HCT116 (cell line): Measurements from ENCODE around the gene RIOX2. TPM values are rescaled to one million over a fixed set of nuclear protein-coding genes. Genes with fewer than 3 reads are reported as not detected.

Source experiments
- ATAC-seq: fragments of 200-7000 bp; cut with Tn5 transposase; 2 replicates; pipeline ENCODE4 v1.9.1; 2020; ENCODE audit warnings: mild to moderate bottlenecking, moderate library complexity
- BruUV-seq: library from RNA; stranded (reverse); fragments of 400-500 nt; replicated peaks from 2 replicates; lab custom pipeline; 2021; lab: Mats Ljungman, UMichigan
- CTCF ChIA-PET: fragments of 300-600 bp; sonication (Branson Sonifier 250); formaldehyde crosslinking; loops from one replicate; lab custom pipeline; 2021; ENCODE audit warnings: antibody characterized with exemption; lab: Charles Lee
- POLR2A ChIA-PET: fragments of 300-600, 350-600 bp; sonication (Branson Sonifier 250); formaldehyde crosslinking; loops from one replicate; lab custom pipeline; 2021; ENCODE audit warnings: antibody characterized with exemption; lab: Charles Lee
- RAD21 ChIA-PET, 2 experiments: fragments of 300-600 bp; sonication (Branson Sonifier 250); formaldehyde crosslinking; loops; one replicate each; lab custom pipeline; 2023; ENCODE audit warnings: low total read pairs in 2 of 2; ENCODE audit not compliant: uncharacterized antibody in 2 of 2, unreplicated experiment in 2 of 2, low non-redundant PET in 1 of 2; lab: Charles Lee
- DNase-seq: peaks from one replicate; pipeline ENCODE4 v3.0.0-alpha.2; 2010; ENCODE audit warnings: low read depth, low spot score
- H2AFZ ChIP-seq: fragments of 200-600 bp; shearing (Covaris generic), sonication (generic); 2 replicates; pipeline ENCODE4 v1.6.1; 2017; ENCODE audit warnings: low read depth, mixed run types, mixed read lengths, antibody characterized with exemption, low read length; ENCODE audit not compliant: poor library complexity, severe bottlenecking
- H3K27ac ChIP-seq: 2 replicates; pipeline ENCODE4 v1.5.1; 2012; ENCODE audit warnings: low read depth, low read length
- H3K27me3 ChIP-seq: fragments of 200-600 bp; sonication (generic); 2 replicates; pipeline ENCODE4 v1.6.1; 2016; ENCODE audit warnings: mixed run types, low read length, mixed read lengths; ENCODE audit not compliant: insufficient read depth
- H3K36me3 ChIP-seq, 2 experiments: fragments of 200-500 bp in 1 of 2; fragments of 200-600 bp in 1 of 2; sonication (Bioruptor generic) in 1 of 2; sonication (generic) in 1 of 2; 2 replicates each; pipeline versions ENCODE4 v1.5.1 to v1.6.1; 2014 to 2016; ENCODE audit warnings: low read length in 2 of 2, inconsistent platforms in 1 of 2, mixed read lengths in 1 of 2, mixed run types in 1 of 2; ENCODE audit not compliant: insufficient read depth in 2 of 2, control insufficient read depth in 1 of 2
- H3K4me1 ChIP-seq, 2 experiments: fragments of 200-600 bp in 1 of 2; sonication (generic) in 1 of 2; 2 replicates each; pipeline versions ENCODE4 v1.5.1 to v1.6.1; 2012 to 2017; ENCODE audit warnings: low read length in 2 of 2, inconsistent platforms in 1 of 2, mild to moderate bottlenecking in 1 of 2, mixed read lengths in 1 of 2, mixed run types in 1 of 2, moderate library complexity in 1 of 2; ENCODE audit not compliant: insufficient read depth in 2 of 2, control insufficient read depth in 1 of 2
- H3K4me2 ChIP-seq: fragments of 200-600 bp; sonication (generic); 2 replicates; pipeline ENCODE4 v1.6.1; 2017; ENCODE audit warnings: mixed run types, low read length, mixed read lengths
- H3K4me3 ChIP-seq, 2 experiments: fragments of 200-600 bp in 1 of 2; sonication (generic) in 1 of 2; replicated peaks in 1 of 2; 2 replicates each; pipeline ENCODE4 v1.5.1; 2011 to 2016; ENCODE audit warnings: low read length in 2 of 2, control low read depth in 1 of 2, low read depth in 1 of 2, mild to moderate bottlenecking in 1 of 2, mixed read lengths in 1 of 2, mixed run types in 1 of 2
- H3K79me2 ChIP-seq: fragments of 200-600 bp; sonication (generic); 2 replicates; pipeline ENCODE4 v1.6.1; 2017; ENCODE audit warnings: mild to moderate bottlenecking, mixed run types, low read length, moderate library complexity, mixed read lengths; ENCODE audit not compliant: insufficient read depth
- H3K9ac ChIP-seq: fragments of 200-600 bp; sonication (generic); 2 replicates; pipeline ENCODE4 v1.6.1; 2016; ENCODE audit warnings: low read length, mixed read lengths
- H3K9me2 ChIP-seq: fragments of 200-600 bp; sonication (generic), shearing (Covaris generic); 2 replicates; pipeline ENCODE4 v1.6.1; 2017; ENCODE audit warnings: mixed run types, mild to moderate bottlenecking, moderate library complexity; ENCODE audit not compliant: insufficient read depth
- H3K9me3 ChIP-seq, 2 experiments: fragments of 200-500 bp in 1 of 2; fragments of 200-600 bp in 1 of 2; sonication (Bioruptor generic) in 1 of 2; sonication (generic) in 1 of 2; 2 replicates each; pipeline ENCODE4 v1.6.1; 2014 to 2017; ENCODE audit warnings: low read length in 2 of 2, mixed read lengths in 2 of 2, inconsistent platforms in 1 of 2, low read depth in 1 of 2, mild to moderate bottlenecking in 1 of 2, mixed run types in 1 of 2, moderate library complexity in 1 of 2; ENCODE audit not compliant: control insufficient read depth in 1 of 2, insufficient read depth in 1 of 2
- H4K20me1 ChIP-seq: fragments of 200-600 bp; sonication (generic), shearing (Covaris generic); 2 replicates; pipeline ENCODE4 v1.6.1; 2017; ENCODE audit warnings: mixed run types, mild to moderate bottlenecking, moderate library complexity; ENCODE audit not compliant: insufficient read depth
- ATF3 ChIP-seq: IDR thresholded peaks from 2 replicates; pipeline ENCODE4 v1.6.1; 2012
- CBX3 ChIP-seq: IDR thresholded peaks from 2 replicates; pipeline ENCODE4 v1.6.1; 2012; ENCODE audit warnings: low read depth
- CEBPB ChIP-seq: IDR thresholded peaks from 2 replicates; pipeline ENCODE4 v1.6.1; 2012; ENCODE audit warnings: low read depth
- EGR1 ChIP-seq: IDR thresholded peaks from 2 replicates; pipeline ENCODE4 v1.6.1; 2012; ENCODE audit warnings: low read depth
- ELF1 ChIP-seq: IDR thresholded peaks from 2 replicates; pipeline ENCODE4 v1.6.1; 2012; ENCODE audit warnings: low read depth, borderline replicate concordance
- EZH2 ChIP-seq: fragments of 200-600 bp; sonication (generic); IDR thresholded peaks from 2 replicates; pipeline ENCODE4 v1.6.1; 2017; ENCODE audit warnings: antibody characterized with exemption, mixed run types
- EZH2phosphoT487 ChIP-seq: fragments of 200-600 bp; IDR thresholded peaks from 2 replicates; pipeline ENCODE4 v1.6.1; 2018; ENCODE audit warnings: antibody characterized with exemption, borderline replicate concordance
- FOSL1 ChIP-seq: IDR thresholded peaks from 2 replicates; pipeline ENCODE4 v1.6.1; 2012; ENCODE audit warnings: low read depth
- JUND ChIP-seq: IDR thresholded peaks from 2 replicates; pipeline ENCODE4 v1.6.1; 2012
- MAX ChIP-seq: IDR thresholded peaks from 2 replicates; pipeline ENCODE4 v1.6.1; 2012
- POLR2A ChIP-seq: IDR thresholded peaks from 2 replicates; pipeline ENCODE4 v1.7.0; 2011; ENCODE audit warnings: borderline replicate concordance; ENCODE audit not compliant: insufficient read depth, insufficient read length; ENCODE audit errors: extremely low read depth
- POLR2AphosphoS5 ChIP-seq: IDR thresholded peaks from 2 replicates; pipeline ENCODE4 v1.6.1; 2011; ENCODE audit warnings: mild to moderate bottlenecking, low read depth, low read length, moderate library complexity
- RAD21 ChIP-seq: IDR thresholded peaks from 2 replicates; pipeline ENCODE4 v1.6.1; 2012; ENCODE audit warnings: low read depth, mild to moderate bottlenecking
- REST ChIP-seq: IDR thresholded peaks from 2 replicates; pipeline ENCODE4 v1.6.1; 2012; ENCODE audit warnings: low read depth
- SIN3A ChIP-seq: IDR thresholded peaks from 2 replicates; pipeline ENCODE4 v1.6.1; 2012; ENCODE audit warnings: low read depth
- SP1 ChIP-seq: IDR thresholded peaks from 2 replicates; pipeline ENCODE4 v1.6.1; 2012; ENCODE audit warnings: low read depth
- SRF ChIP-seq: IDR thresholded peaks from 2 replicates; pipeline ENCODE4 v1.6.1; 2012; ENCODE audit warnings: low read depth
- ZFX ChIP-seq: fragments of 450-650 bp; IDR thresholded peaks from 2 replicates; pipeline ENCODE4 v1.6.1; 2017
- intact Hi-C: fragments of 100-400 bp; cut with micrococcal nuclease; formaldehyde crosslinking; loops from 2 replicates; pipeline ENCODE4 v1.10.0; 2022
- total RNA-seq: library from RNA; stranded (reverse); gene quantifications from one replicate; pipeline ENCODE4 v1.2.1, GENCODE V29; 2021; ENCODE audit not compliant: unreplicated experiment
- TF ChIP-seq, protein P1 (sequence below): IDR thresholded peaks from 2 replicates; pipeline ENCODE4 v1.6.1; 2011; ENCODE audit warnings: mild to moderate bottlenecking, low read length, moderate library complexity; ENCODE audit not compliant: insufficient replicate concordance; ENCODE audit errors: extremely low read depth
- TF ChIP-seq, protein P2 (sequence below), 3 experiments: fragments of 200-600 bp in 1 of 3; sonication (generic) in 1 of 3; IDR thresholded peaks in 2 of 3; conservative IDR thresholded peaks in 1 of 3; 2 replicates each; pipeline ENCODE4 v1.5.1; 2012 to 2017; ENCODE audit warnings: low read depth in 2 of 3, low read length in 2 of 3, antibody characterized with exemption in 1 of 3, borderline replicate concordance in 1 of 3, control low read depth in 1 of 3, mild to moderate bottlenecking in 1 of 3, mixed read lengths in 1 of 3, mixed run types in 1 of 3, moderate library complexity in 1 of 3; ENCODE audit not compliant: insufficient read depth in 1 of 3

Gene RIOX2
- total RNA-seq, 1 experiment from 2014 or later: 39.1 TPM

- TF ChIP-seq EGR1: no peak
- no peak for TF ChIP-seq CBX3
- no peak for TF ChIP-seq RAD21
- TF ChIP-seq, protein P1, sequence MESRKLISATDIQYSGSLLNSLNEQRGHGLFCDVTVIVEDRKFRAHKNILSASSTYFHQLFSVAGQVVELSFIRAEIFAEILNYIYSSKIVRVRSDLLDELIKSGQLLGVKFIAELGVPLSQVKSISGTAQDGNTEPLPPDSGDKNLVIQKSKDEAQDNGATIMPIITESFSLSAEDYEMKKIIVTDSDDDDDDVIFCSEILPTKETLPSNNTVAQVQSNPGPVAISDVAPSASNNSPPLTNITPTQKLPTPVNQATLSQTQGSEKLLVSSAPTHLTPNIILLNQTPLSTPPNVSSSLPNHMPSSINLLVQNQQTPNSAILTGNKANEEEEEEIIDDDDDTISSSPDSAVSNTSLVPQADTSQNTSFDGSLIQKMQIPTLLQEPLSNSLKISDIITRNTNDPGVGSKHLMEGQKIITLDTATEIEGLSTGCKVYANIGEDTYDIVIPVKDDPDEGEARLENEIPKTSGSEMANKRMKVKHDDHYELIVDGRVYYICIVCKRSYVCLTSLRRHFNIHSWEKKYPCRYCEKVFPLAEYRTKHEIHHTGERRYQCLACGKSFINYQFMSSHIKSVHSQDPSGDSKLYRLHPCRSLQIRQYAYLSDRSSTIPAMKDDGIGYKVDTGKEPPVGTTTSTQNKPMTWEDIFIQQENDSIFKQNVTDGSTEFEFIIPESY: no peak
- no peak for TF ChIP-seq ELF1
- no peak for TF ChIP-seq ATF3
- no peak for TF ChIP-seq SIN3A
- TF ChIP-seq SP1: no peak
- no peak for TF ChIP-seq EZH2phosphoT487
- TF ChIP-seq CEBPB: no peak
- TF ChIP-seq POLR2A: no peak
- TF ChIP-seq POLR2AphosphoS5: no peak
Measured at GRCh38 chr3:97931218-97931617, 41.0 kb downstream of the RIOX2 start (continued).

DNA sequence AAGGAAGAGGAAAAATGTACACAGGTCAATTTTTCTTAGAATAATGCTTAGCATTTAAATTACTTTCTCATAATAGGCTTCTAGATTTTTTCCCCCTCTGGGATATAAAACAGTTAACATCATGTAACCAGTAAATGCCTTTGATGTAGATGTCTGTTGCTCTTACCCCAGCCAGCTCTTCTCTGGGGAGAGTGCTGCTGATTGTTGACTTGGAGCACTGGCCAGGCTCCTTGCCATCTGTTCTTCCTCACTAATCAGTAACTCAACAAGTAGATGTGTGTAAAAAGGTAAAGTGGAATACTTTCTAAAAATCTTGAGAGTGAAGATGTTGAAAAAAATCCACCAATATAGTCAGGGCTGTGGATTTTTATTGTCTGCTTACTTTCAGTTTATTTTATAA lies 42.2 kb downstream of the RIOX2 start:
- DNase-seq (no peak), ATAC-seq (no peak)
- RAD21 ChIA-PET: no interaction called here
- TF ChIP-seq POLR2A: no peak
- TF ChIP-seq JUND: no peak
- no peak for TF ChIP-seq POLR2AphosphoS5
- no peak for TF ChIP-seq FOSL1
- TF ChIP-seq ATF3: no peak
- TF ChIP-seq ZFX: no peak
- TF ChIP-seq, protein P2, sequence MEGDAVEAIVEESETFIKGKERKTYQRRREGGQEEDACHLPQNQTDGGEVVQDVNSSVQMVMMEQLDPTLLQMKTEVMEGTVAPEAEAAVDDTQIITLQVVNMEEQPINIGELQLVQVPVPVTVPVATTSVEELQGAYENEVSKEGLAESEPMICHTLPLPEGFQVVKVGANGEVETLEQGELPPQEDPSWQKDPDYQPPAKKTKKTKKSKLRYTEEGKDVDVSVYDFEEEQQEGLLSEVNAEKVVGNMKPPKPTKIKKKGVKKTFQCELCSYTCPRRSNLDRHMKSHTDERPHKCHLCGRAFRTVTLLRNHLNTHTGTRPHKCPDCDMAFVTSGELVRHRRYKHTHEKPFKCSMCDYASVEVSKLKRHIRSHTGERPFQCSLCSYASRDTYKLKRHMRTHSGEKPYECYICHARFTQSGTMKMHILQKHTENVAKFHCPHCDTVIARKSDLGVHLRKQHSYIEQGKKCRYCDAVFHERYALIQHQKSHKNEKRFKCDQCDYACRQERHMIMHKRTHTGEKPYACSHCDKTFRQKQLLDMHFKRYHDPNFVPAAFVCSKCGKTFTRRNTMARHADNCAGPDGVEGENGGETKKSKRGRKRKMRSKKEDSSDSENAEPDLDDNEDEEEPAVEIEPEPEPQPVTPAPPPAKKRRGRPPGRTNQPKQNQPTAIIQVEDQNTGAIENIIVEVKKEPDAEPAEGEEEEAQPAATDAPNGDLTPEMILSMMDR (IDR thresholded peaks at IDR 0.05 in 2 of 3, conservative IDR thresholded peaks at IDR 0.05 in 1 of 3; ENCODE audit: borderline replicate concordance in 1 of 3, insufficient read depth in 1 of 3, low read depth in 2 of 3, low read length in 2 of 3): no peak
- no peak for TF ChIP-seq MAX
- no peak for TF ChIP-seq EZH2
- TF ChIP-seq ELF1: no peak
- TF ChIP-seq CBX3: no peak
- TF ChIP-seq RAD21: no peak
- no peak for TF ChIP-seq REST
- no peak for TF ChIP-seq SRF
- no peak for TF ChIP-seq EZH2phosphoT487
- no peaks in the 10 kb centered on the region for H3K27me3 ChIP-seq
- H3K27ac ChIP-seq: no peak overlapping the region
- no peaks in the 10 kb centered on the region for H3K79me2 ChIP-seq
- H3K9me3 ChIP-seq: no peaks in the 10 kb centered on the region
- H3K4me3 ChIP-seq: no peak overlapping the region
- H3K4me2 ChIP-seq: no peak overlapping the region
- intact Hi-C loops: no loop called here
- H4K20me1 ChIP-seq: no peaks in the 10 kb centered on the region
- H3K9ac ChIP-seq: no peak overlapping the region
- POLR2A ChIA-PET: no interaction called here
- H3K4me1 ChIP-seq: no peaks in the 10 kb centered on the region
- CTCF ChIA-PET: no interaction called here
- BruUV-seq: no TSS peak
- no peaks in the 10 kb centered on the region for H3K9me2 ChIP-seq
- H2AFZ ChIP-seq: no peak overlapping the region
- H3K36me3 ChIP-seq: no peaks in the 10 kb centered on the region
